ENCODE data around the gene DAPK2.

DNA sequence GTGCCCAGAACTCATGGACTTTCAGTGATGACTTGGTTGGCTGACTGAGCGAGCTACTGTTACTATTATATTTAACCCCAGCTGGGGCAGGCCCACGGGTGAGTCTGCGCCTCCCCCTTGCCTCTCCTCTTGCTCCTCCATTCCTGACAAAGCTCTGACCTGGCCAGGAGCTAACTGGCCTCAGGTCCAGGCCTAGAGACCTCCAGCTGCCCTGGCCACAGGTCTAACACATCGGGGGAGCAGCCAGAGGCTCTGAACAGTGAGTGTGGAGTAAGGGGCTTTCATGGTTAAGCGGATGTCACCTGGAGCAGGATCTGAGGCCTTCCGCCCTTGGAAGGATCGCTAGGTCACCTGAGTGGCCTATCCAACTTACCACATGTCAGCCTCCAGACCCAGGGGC lies 116.3 kb downstream of the DAPK2 start:
- TF ChIP-seq CTCF (IDR thresholded peaks at IDR 0.05; ENCODE audit: insufficient read depth, low read length) (no peak), POLR2AphosphoS5 (IDR thresholded peaks at IDR 0.05; ENCODE audit: low read depth) (no peak), GABPA (IDR thresholded peaks at IDR 0.05; ENCODE audit: low read depth) (no peak), SPI1 (IDR thresholded peaks at IDR 0.05; ENCODE audit: borderline replicate concordance, low read depth) (no peak)
- TF ChIP-seq, protein P1, sequence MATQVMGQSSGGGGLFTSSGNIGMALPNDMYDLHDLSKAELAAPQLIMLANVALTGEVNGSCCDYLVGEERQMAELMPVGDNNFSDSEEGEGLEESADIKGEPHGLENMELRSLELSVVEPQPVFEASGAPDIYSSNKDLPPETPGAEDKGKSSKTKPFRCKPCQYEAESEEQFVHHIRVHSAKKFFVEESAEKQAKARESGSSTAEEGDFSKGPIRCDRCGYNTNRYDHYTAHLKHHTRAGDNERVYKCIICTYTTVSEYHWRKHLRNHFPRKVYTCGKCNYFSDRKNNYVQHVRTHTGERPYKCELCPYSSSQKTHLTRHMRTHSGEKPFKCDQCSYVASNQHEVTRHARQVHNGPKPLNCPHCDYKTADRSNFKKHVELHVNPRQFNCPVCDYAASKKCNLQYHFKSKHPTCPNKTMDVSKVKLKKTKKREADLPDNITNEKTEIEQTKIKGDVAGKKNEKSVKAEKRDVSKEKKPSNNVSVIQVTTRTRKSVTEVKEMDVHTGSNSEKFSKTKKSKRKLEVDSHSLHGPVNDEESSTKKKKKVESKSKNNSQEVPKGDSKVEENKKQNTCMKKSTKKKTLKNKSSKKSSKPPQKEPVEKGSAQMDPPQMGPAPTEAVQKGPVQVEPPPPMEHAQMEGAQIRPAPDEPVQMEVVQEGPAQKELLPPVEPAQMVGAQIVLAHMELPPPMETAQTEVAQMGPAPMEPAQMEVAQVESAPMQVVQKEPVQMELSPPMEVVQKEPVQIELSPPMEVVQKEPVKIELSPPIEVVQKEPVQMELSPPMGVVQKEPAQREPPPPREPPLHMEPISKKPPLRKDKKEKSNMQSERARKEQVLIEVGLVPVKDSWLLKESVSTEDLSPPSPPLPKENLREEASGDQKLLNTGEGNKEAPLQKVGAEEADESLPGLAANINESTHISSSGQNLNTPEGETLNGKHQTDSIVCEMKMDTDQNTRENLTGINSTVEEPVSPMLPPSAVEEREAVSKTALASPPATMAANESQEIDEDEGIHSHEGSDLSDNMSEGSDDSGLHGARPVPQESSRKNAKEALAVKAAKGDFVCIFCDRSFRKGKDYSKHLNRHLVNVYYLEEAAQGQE (IDR thresholded peaks at IDR 0.05; ENCODE audit: insufficient replicate concordance, low read depth): no peak

Data from HL-60 (cell line).